Measurements from ENCODE around the gene NFX1.

GRCh38 chr9:33414889-33415500, 124.7 kb downstream of the NFX1 start:
- TF ChIP-seq CTCF (IDR thresholded peaks at IDR 0.05; ENCODE audit: poor library complexity) (no peak), EZH2 (IDR thresholded peaks at IDR 0.05; ENCODE audit: borderline replicate concordance) (no peak), EZH2phosphoT487 (IDR thresholded peaks at IDR 0.05; ENCODE audit: low read depth, severe bottlenecking, unreplicated experiment) (no peak)

Measured in hepatocyte (in vitro differentiated cells).